ENCODE results near the gene GPD1. TPM values are rescaled to one million over a fixed set of nuclear protein-coding genes. Genes with fewer than 3 reads are reported as not detected.

The GPD1 gene
- total RNA-seq, 1 donor from 2014 or later = not detected

DNA sequence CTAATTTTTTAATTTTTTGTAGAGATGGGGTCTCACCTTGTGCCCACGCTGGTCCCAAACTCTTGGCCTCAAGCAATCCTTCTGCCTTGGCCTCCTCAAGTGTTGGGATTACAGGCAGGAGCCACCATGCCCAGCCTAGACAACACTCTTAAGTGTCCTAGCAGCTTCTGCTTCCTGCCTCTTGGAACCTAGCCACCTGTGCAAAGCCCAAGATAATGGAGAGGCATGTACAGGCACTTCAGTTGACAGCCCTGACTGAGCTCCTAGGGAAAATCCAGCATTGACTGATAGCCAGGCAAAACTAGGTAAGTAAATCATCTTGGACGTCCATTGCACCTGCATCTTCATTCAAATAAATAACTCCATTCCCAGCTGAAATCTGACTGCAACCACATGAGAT, 23.7 kb downstream of the GPD1 start:
- H3K4me3 Mint-ChIP-seq = no peak overlapping the region
- Histone ChIP-seq H3F3A (ENCODE audit: low read depth) (peaks cover 10% of the 10 kb centered on the region), H3K79me2 (ENCODE audit: low read depth) (no peaks in the 10 kb centered on the region), H3K27me3 (no peaks in the 10 kb centered on the region), H3K27ac (no peak overlapping the region), H3K36me3 (peaks cover 3% of the 10 kb centered on the region), H3K4me3 (no peak overlapping the region), H3K9me3 (ENCODE audit: low read depth) (no peaks in the 10 kb centered on the region), H3K9ac (no peak overlapping the region), H3K4me2 (no peak overlapping the region), H2AFZ (replicated peaks) (no peak overlapping the region), H3K4me1 (no peaks in the 10 kb centered on the region), H4K20me1 (ENCODE audit: low read depth) (peaks cover under 1% of the 10 kb centered on the region)
- DNase-seq (ENCODE audit: low spot score) = no peak
- H3K36me3 Mint-ChIP-seq = peaks cover 21% of the 10 kb centered on the region
- no peaks in the 10 kb centered on the region for H3K9me3 Mint-ChIP-seq
- no peaks in the 10 kb centered on the region for H3K4me1 Mint-ChIP-seq
- no peak for TF ChIP-seq EZH2phosphoT487 (IDR thresholded peaks at IDR 0.05)
- TF ChIP-seq, protein P1, sequence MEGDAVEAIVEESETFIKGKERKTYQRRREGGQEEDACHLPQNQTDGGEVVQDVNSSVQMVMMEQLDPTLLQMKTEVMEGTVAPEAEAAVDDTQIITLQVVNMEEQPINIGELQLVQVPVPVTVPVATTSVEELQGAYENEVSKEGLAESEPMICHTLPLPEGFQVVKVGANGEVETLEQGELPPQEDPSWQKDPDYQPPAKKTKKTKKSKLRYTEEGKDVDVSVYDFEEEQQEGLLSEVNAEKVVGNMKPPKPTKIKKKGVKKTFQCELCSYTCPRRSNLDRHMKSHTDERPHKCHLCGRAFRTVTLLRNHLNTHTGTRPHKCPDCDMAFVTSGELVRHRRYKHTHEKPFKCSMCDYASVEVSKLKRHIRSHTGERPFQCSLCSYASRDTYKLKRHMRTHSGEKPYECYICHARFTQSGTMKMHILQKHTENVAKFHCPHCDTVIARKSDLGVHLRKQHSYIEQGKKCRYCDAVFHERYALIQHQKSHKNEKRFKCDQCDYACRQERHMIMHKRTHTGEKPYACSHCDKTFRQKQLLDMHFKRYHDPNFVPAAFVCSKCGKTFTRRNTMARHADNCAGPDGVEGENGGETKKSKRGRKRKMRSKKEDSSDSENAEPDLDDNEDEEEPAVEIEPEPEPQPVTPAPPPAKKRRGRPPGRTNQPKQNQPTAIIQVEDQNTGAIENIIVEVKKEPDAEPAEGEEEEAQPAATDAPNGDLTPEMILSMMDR (IDR thresholded peaks at IDR 0.05) = no peak
- TF ChIP-seq EZH2 (IDR thresholded peaks at IDR 0.05) = no peak
- H3K27ac Mint-ChIP-seq = no peak overlapping the region
- peaks cover 5% of the 10 kb centered on the region for H3K27me3 Mint-ChIP-seq (ENCODE audit: insufficient read depth, low read depth)

DNA sequence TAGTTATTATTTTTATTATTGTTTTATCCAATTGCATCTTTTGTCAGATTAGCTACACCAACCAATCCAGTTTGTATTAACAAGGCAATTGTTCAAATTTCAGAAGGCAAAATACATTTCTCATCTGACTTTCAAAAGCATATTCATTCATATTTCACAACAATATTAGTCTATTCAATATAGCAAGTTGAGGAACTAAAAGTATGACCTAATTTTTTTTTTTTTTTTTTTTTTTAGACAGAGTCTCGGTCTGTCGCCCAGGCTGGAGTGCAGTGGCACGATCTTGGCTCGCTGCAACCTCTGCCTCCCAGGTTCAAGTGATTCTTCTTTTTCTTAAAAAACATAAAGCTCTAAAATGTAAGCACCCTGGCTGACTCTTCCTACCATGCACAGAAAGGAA, 25.5 kb downstream of the GPD1 start:
- Histone ChIP-seq H3K9ac (no peak overlapping the region), H3K4me1 (no peaks in the 10 kb centered on the region), H3K9me3 (ENCODE audit: low read depth) (no peaks in the 10 kb centered on the region), H2AFZ (replicated peaks) (no peak overlapping the region), H3K36me3 (peaks cover 7% of the 10 kb centered on the region), H3K4me2 (no peak overlapping the region), H3F3A (ENCODE audit: low read depth) (peaks cover 20% of the 10 kb centered on the region), H4K20me1 (ENCODE audit: low read depth) (peaks cover 4% of the 10 kb centered on the region), H3K4me3 (no peak overlapping the region), H3K79me2 (ENCODE audit: low read depth) (no peaks in the 10 kb centered on the region), H3K27ac (no peak overlapping the region), H3K27me3 (no peaks in the 10 kb centered on the region)
- Mint-ChIP-seq H3K27ac (no peak overlapping the region), H3K9me3 (no peaks in the 10 kb centered on the region), H3K4me3 (no peak overlapping the region), H3K4me1 (no peaks in the 10 kb centered on the region), H3K27me3 (ENCODE audit: insufficient read depth, low read depth) (peaks cover 2% of the 10 kb centered on the region), H3K36me3 (peaks cover 13% of the 10 kb centered on the region)
- no peak for TF ChIP-seq EZH2phosphoT487 (IDR thresholded peaks at IDR 0.05)
- TF ChIP-seq EZH2 (IDR thresholded peaks at IDR 0.05) = no peak
- TF ChIP-seq, protein P1 (IDR thresholded peaks at IDR 0.05) = no peak
- no peak for DNase-seq (ENCODE audit: low spot score)

DNA sequence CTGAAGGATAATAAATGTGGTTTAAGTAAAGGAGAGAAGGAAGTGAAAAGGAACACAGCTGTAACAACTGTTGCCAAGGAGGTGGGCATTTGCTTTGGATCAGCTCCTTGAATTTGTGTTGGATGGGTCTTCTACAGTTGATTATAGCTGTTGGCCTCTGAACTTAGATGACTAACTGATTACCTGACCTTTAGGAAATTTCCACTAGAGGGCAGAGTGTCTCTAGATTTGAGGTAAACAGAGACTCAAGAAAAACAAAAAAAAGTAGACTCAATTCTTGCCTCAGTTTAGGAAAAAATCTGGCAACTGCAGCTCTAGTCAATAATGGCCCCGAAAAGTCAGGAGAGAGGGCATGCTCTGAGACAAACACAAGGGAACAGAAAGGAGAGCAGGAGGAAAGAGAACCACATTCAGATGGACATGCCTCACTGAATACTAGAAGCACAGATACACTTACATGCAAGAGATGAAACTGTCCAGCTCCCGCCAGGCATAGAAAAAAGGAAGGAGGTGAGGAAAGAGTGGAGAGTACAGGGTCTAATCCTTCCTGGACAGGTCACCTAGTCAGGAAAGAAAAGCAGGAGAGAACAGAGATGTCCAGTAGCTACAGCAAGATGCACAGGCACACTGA, 28.8 kb downstream of the GPD1 start:
- no peaks in the 10 kb centered on the region for H3K4me1 ChIP-seq
- H3F3A ChIP-seq (ENCODE audit: low read depth) = peaks cover 12% of the 10 kb centered on the region
- H3K4me1 Mint-ChIP-seq = no peaks in the 10 kb centered on the region
- no peaks in the 10 kb centered on the region for H3K9me3 ChIP-seq (ENCODE audit: low read depth)
- no peak overlapping the region for H3K9ac ChIP-seq
- peaks cover 4% of the 10 kb centered on the region for H4K20me1 ChIP-seq (ENCODE audit: low read depth)
- no peak overlapping the region for H3K4me3 ChIP-seq
- no peaks in the 10 kb centered on the region for H3K9me3 Mint-ChIP-seq
- TF ChIP-seq, protein P1 (IDR thresholded peaks at IDR 0.05) = peak; percentile 78
- no peak for TF ChIP-seq EZH2 (IDR thresholded peaks at IDR 0.05)
- peaks cover 7% of the 10 kb centered on the region for H3K36me3 ChIP-seq
- no peak overlapping the region for H3K4me3 Mint-ChIP-seq
- no peak overlapping the region for H3K27ac ChIP-seq
- peaks cover 20% of the 10 kb centered on the region for H3K36me3 Mint-ChIP-seq
- no peak overlapping the region for H3K4me2 ChIP-seq
- no peaks in the 10 kb centered on the region for H3K79me2 ChIP-seq (ENCODE audit: low read depth)
- no peaks in the 10 kb centered on the region for H3K27me3 Mint-ChIP-seq (ENCODE audit: insufficient read depth, low read depth)
- DNase-seq (ENCODE audit: low spot score) = peak; percentile 68
- H3K27me3 ChIP-seq = no peaks in the 10 kb centered on the region
- H3K27ac Mint-ChIP-seq = no peak overlapping the region
- no peak overlapping the region for H2AFZ ChIP-seq (replicated peaks)
